GM12878 (cell line): ENCODE measurements around the gene HOXB13. TPM values are rescaled to one million over a fixed set of nuclear protein-coding genes. Genes with fewer than 3 reads are reported as not detected.

Experiments
- ATAC-seq: fragments of 200-7000 bp; cut with Tn5 transposase; 3 replicates; pipeline ENCODE4 v1.9.1; 2020; ENCODE audit warnings: mild to moderate bottlenecking, moderate library complexity
- BruUV-seq: library from RNA; stranded (reverse); fragments of 400-500 nt; replicated peaks from 2 replicates; lab custom pipeline; 2021; lab: Mats Ljungman, UMichigan
- CTCF ChIA-PET: fragments of 300-600 bp; sonication (Branson Sonifier 250); formaldehyde crosslinking; extraction: SDS; loops from one replicate; lab custom pipeline; 2021; ENCODE audit warnings: inconsistent platforms; lab: Yijun Ruan, JAX
- POLR2A ChIA-PET: fragments of 350-600 bp; formaldehyde crosslinking; extraction: SDS; loops from one replicate; lab custom pipeline; 2021; ENCODE audit warnings: inconsistent platforms; lab: Charles Lee
- RAD21 ChIA-PET: fragments of 300-600 bp; sonication (Branson Sonifier 250); formaldehyde crosslinking; loops from one replicate; lab custom pipeline; 2023; ENCODE audit warnings: antibody characterized with exemption; ENCODE audit not compliant: unreplicated experiment; lab: Charles Lee
- SMC1A ChIA-PET: fragments of 300-600 bp; sonication (Branson Sonifier 250); formaldehyde crosslinking; loops from one replicate; lab custom pipeline; 2023; ENCODE audit not compliant: unreplicated experiment, uncharacterized antibody; lab: Charles Lee
- DNase-seq: peaks from one replicate; pipeline ENCODE4 v3.0.0-alpha.2; 2011; ENCODE audit warnings: low read depth, low spot score
- FAIRE-seq: peaks from 3 replicates; lab custom pipeline; 2011; peaks lifted over from hg19 to GRCh38; lab: Jason Lieb, UNC
- H2AFZ ChIP-seq: 2 replicates; pipeline ENCODE4 v1.6.0; 2011; ENCODE audit warnings: low read depth, low read length, control low read depth; ENCODE audit not compliant: control insufficient read depth
- H3K27ac ChIP-seq: 2 replicates; pipeline ENCODE4 v1.5.1; 2011; ENCODE audit warnings: control low read depth; ENCODE audit not compliant: control insufficient read depth, insufficient read depth
- H3K27me3 ChIP-seq, 2 experiments: replicated peaks in 1 of 2; 2 replicates each; pipeline versions ENCODE4 v1.6.0 to v1.6.1; 2011; ENCODE audit warnings: low read length in 1 of 2; ENCODE audit not compliant: control insufficient read depth in 2 of 2, insufficient read depth in 2 of 2
- H3K36me3 ChIP-seq, 2 experiments: 2 replicates each; pipeline ENCODE4 v1.5.1; 2011; ENCODE audit warnings: low read length in 1 of 2; ENCODE audit not compliant: control insufficient read depth in 2 of 2, insufficient read depth in 2 of 2
- H3K4me1 ChIP-seq: 2 replicates; pipeline ENCODE4 v1.6.1; 2011; ENCODE audit warnings: mild to moderate bottlenecking, low read length, moderate library complexity, mixed read lengths; ENCODE audit not compliant: control insufficient read depth, insufficient read depth
- H3K4me2 ChIP-seq: 2 replicates; pipeline ENCODE4 v1.6.0; 2011; ENCODE audit warnings: control low read depth; ENCODE audit not compliant: control insufficient read depth, insufficient read depth
- H3K4me3 ChIP-seq: fragments of 200-600 bp; sonication (generic); 2 replicates; pipeline ENCODE4 v1.5.1; 2016
- H3K79me2 ChIP-seq: 2 replicates; pipeline ENCODE4 v1.6.0; 2011; ENCODE audit warnings: low read length; ENCODE audit not compliant: control insufficient read depth, insufficient read depth
- H3K9ac ChIP-seq: 2 replicates; pipeline ENCODE4 v1.8.0; 2011; ENCODE audit warnings: low read length, control low read depth, mixed read lengths; ENCODE audit not compliant: control insufficient read depth, insufficient read depth
- H3K9me3 ChIP-seq: replicated peaks from 3 replicates; pipeline ENCODE4 v1.5.1; 2011; ENCODE audit warnings: mild to moderate bottlenecking, low read length; ENCODE audit not compliant: control insufficient read depth, insufficient read depth
- H4K20me1 ChIP-seq: 2 replicates; pipeline ENCODE4 v1.6.0; 2011; ENCODE audit not compliant: control insufficient read depth, insufficient read depth
- BCL3 ChIP-seq: IDR thresholded peaks from 2 replicates; pipeline ENCODE4 v1.6.1; 2011; ENCODE audit warnings: borderline replicate concordance, low read depth, mild to moderate bottlenecking, moderate library complexity, low read length; ENCODE audit not compliant: insufficient read depth, poor library complexity, severe bottlenecking
- CEBPB ChIP-seq, 2 experiments: fragments of 150-350 bp in 1 of 2; IDR thresholded peaks; 2 replicates each; pipeline ENCODE4 v1.6.1; 2012 to 2014; ENCODE audit warnings: low read depth in 2 of 2, low read length in 2 of 2, borderline replicate concordance in 1 of 2, inconsistent platforms in 1 of 2
- CHD1 ChIP-seq: IDR thresholded peaks from 2 replicates; pipeline ENCODE4 v1.6.1; 2012; ENCODE audit warnings: low read depth, low read length, improper control_type of control experiment
- NFYB ChIP-seq: IDR thresholded peaks from 2 replicates; pipeline ENCODE4 v1.6.1; 2011; ENCODE audit warnings: low read depth, mild to moderate bottlenecking, low read length, improper control_type of control experiment, moderate library complexity; ENCODE audit not compliant: insufficient read depth
- ZBTB40 ChIP-seq: fragments of 450-650 bp; IDR thresholded peaks from 2 replicates; pipeline ENCODE4 v1.6.1; 2016; ENCODE audit warnings: mild to moderate bottlenecking, moderate library complexity, borderline replicate concordance
- ZNF384 ChIP-seq: IDR thresholded peaks from 2 replicates; pipeline ENCODE4 v1.6.1; 2012; ENCODE audit warnings: low read depth, mild to moderate bottlenecking, low read length, improper control_type of control experiment, borderline replicate concordance
- ZNF687 ChIP-seq: fragments of 450-650 bp; IDR thresholded peaks from 2 replicates; pipeline ENCODE4 v1.6.1; 2017; ENCODE audit warnings: mild to moderate bottlenecking, moderate library complexity
- WGBS: methylation state at CpG from one replicate; pipeline ENCODE4 v1.1.6; 2016; ENCODE audit warnings: low lambda C conversion rate; ENCODE audit not compliant: insufficient replicate concordance, insufficient coverage; ENCODE audit errors: missing lambda C conversion rate; 5-methylcytosine and 5-hydroxymethylcytosine counted together
- in situ Hi-C: fragments of 300-500 bp; cut with MboI; formaldehyde crosslinking; loops from 9 replicates; pipeline ENCODE4 v1.14.3; 2018; ENCODE audit warnings: mixed read lengths
- intact Hi-C: fragments of 100-400 bp; cut with micrococcal nuclease; formaldehyde crosslinking; loops from one replicate; pipeline ENCODE4 v1.14.2; 2022; ENCODE audit not compliant: unreplicated experiment
- polyA plus RNA-seq, 11 experiments: library from polyadenylated mRNA; depleted of rRNA in 4 of 11; unstranded in 6 of 11; stranded (reverse) in 5 of 11; fragments of >200 nt; fragmentation: Nextera tagmentation in 4 of 11; fragmentation: Illumina TruSeq in 1 of 11; extraction: Ambion mirVana in 4 of 11; extraction: Trizol in 1 of 11; gene quantifications; 1 replicate in 1 of 11; 2 replicates in 10 of 11; pipeline versions ENCODE4 v1.2.1 to v1.2.3, GENCODE V29; 2011 to 2016; ENCODE audit warnings: inconsistent platforms in 2 of 11, missing spikeins in 2 of 11, low read depth in 1 of 11
- total RNA-seq, 4 experiments: library from RNA; depleted of rRNA in 3 of 4; stranded (reverse); fragments of >200 nt in 3 of 4; fragmentation: Illumina TruSeq in 1 of 4; extraction: Trizol in 1 of 4; gene quantifications; 2 replicates each; pipeline versions ENCODE4 v1.2.1 to v1.2.3, GENCODE V29; 2013 to 2021

HOXB13 gene
- total and polyA plus RNA-seq, 10 of the 15 experiments (the other 5 are each of a cell fraction or from before 2014, with no cell fraction given): 0.05 TPM; not detected in 9

- Histone ChIP-seq H3K27me3 (peaks cover 29 to 56% of the 10 kb centered on the region in 2 experiments), H3K9me3 (no peaks in the 10 kb centered on the region; the same call in 2 of the 3 replicates), H3K79me2 (no peaks in the 10 kb centered on the region), H4K20me1 (no peaks in the 10 kb centered on the region), H2AFZ (no peak overlapping the region), H3K36me3 (no peaks in the 10 kb centered on the region), H3K4me1 (no peaks in the 10 kb centered on the region; the same call in 1 of the 2 replicates), H3K27ac (no peak overlapping the region), H3K9ac (no peak overlapping the region), H3K4me2 (no peak overlapping the region), H3K4me3 (no peak overlapping the region)
- SMC1A ChIA-PET: interaction anchor here (0.8 to 0.9 kb wide), 2 partner anchors 158 to 165 kb away, joined by 3 read pairs; no protein-coding TSS in a partner anchor
- RAD21 ChIA-PET: interaction anchor here (1.1 kb wide), 1 partner anchor 157 kb away, joined by 4 read pairs; no protein-coding TSS in a partner anchor
- TF ChIP-seq CHD1: no peak
- no peak for TF ChIP-seq NFYB
- no peak for TF ChIP-seq ZNF687
- TF ChIP-seq ZBTB40: no peak
- TF ChIP-seq BCL3: no peak
- TF ChIP-seq ZNF384: no peak
- no peak for TF ChIP-seq CEBPB (IDR thresholded peaks at IDR 0.05; ENCODE audit: borderline replicate concordance in 1 of 2, low read depth in 2 of 2, low read length in 2 of 2)
- DNase-seq (no peak), ATAC-seq (no peak), FAIRE-seq (no peak)
- POLR2A ChIA-PET: interaction anchor here (0.5 kb wide), 1 partner anchor 11 kb away, joined by 3 read pairs; no protein-coding TSS in a partner anchor
- CTCF ChIA-PET: interaction anchor here (7.5 kb wide), 1 partner anchor 41 kb away, joined by 56 read pairs; no protein-coding TSS in a partner anchor
- in situ Hi-C loops (no loop called here), intact Hi-C loops (loop anchor here (5.0 kb wide), 1 partner anchor 71 kb away; no protein-coding TSS in a partner anchor)
- 100% methylated on average over 1 of the region's 1 CpG for WGBS
- BruUV-seq: no TSS peak
These were observed 7.5 kb downstream of the HOXB13 start for GRCh38 chr17:48721009-48721402.
